ENCODE measurements around the gene WNK1.

- TF ChIP-seq TAF1 (IDR thresholded peaks at IDR 0.05; ENCODE audit: low read depth) = no peak
- no peak for TF ChIP-seq CTCF (IDR thresholded peaks at IDR 0.05; ENCODE audit: poor library complexity, severe bottlenecking)
- no peak for TF ChIP-seq REST (IDR thresholded peaks at IDR 0.05; ENCODE audit: borderline replicate concordance)
- TF ChIP-seq EZH2 (IDR thresholded peaks at IDR 0.05; ENCODE audit: borderline replicate concordance, insufficient read depth, low read length, poor library complexity, severe bottlenecking) = no peak
- TF ChIP-seq SMC3 (conservative IDR thresholded peaks at IDR 0.05; ENCODE audit: poor library complexity) = no peak
- TF ChIP-seq RAD21 (conservative IDR thresholded peaks at IDR 0.05) = no peak
These were observed 1.5 kb downstream of the WNK1 start for GRCh38 chr12:753611-754472.
